Mesodermal cell (in vitro differentiated cells): ENCODE results near the gene PDXDC1.
"Not testable (repeated sequence)": the region's sequence is repeated elsewhere in the genome, so short reads cannot be mapped to it uniquely, and the experiment has no call there.

Experiments used
- H3K27ac ChIP-seq: 2 replicates; pipeline ENCODE4 v1.7.0; 2013; ENCODE audit warnings: mild to moderate bottlenecking, low read depth, low read length, moderate library complexity; ENCODE audit not compliant: severe bottlenecking
- H3K36me3 ChIP-seq: 2 replicates; pipeline ENCODE4 v1.7.1; 2013; ENCODE audit warnings: mild to moderate bottlenecking, low read length, moderate library complexity; ENCODE audit not compliant: control insufficient read depth, insufficient read depth
- H3K4me1 ChIP-seq: one replicate; pipeline ENCODE4 v1.7.1; 2013; ENCODE audit warnings: mild to moderate bottlenecking, low read length; ENCODE audit not compliant: insufficient read depth, control insufficient read depth, poor library complexity, severe bottlenecking
- H3K4me3 ChIP-seq: 2 replicates; pipeline ENCODE4 v1.7.0; 2013; ENCODE audit warnings: low read length, control low read depth, mild to moderate bottlenecking; ENCODE audit not compliant: insufficient read depth, poor library complexity, severe bottlenecking; ENCODE audit errors: extremely low read depth
- H3K9me3 ChIP-seq: 2 replicates; pipeline ENCODE4 v1.7.1; 2013; ENCODE audit warnings: mild to moderate bottlenecking, low read length, moderate library complexity; ENCODE audit not compliant: control insufficient read depth
- WGBS, 2 experiments: methylation state at CpG; one replicate each; pipeline ENCODE4 v1.1.5; 2013; ENCODE audit warnings: missing lambda C conversion rate in 2 of 2; ENCODE audit not compliant: insufficient coverage in 2 of 2; 5-methylcytosine and 5-hydroxymethylcytosine counted together

PDXDC1 gene

DNA sequence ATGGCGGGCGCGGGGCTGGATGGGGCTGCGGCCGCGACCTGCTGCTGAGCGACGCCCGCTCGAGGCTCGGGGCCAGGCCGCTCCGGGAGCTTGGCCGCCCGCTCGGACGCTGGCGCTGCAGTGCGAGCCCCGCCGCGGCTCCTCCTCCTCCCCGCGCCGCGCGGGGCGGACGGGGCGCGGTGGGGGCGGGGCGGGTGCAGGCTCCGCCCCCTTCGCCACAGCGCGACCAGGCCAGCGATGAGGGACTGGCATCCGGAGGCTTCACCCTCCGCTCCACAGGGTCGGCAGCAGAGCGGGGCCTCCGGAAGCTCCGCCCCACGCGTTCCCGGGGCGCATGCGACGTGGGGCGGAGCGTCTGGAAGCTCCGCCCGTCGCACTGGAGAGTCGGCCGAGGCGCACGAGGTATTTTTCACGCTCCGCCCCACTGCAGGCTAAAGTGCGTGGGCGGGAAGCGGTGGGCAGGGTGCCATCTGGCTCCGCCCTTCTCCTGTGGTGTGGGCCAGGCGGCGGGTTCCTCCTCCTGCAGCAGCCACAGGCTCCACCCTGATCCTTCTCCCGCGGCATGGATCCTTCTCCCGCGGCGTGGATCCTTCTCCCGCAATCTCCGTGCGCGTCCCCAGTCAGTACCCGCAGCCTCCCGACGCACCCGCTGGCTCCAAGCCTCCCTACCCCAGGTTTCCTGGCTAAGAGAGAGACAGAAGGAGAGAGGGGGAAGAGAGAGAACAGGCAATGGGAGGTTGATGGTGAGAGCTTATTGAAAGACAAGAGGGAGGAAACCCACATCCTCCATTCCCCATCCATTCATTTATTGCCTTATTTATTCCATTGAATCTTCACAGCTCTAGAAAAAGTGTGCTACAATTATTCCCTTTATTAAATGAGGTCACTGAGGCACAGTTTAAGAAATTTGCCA, 180.1 kb downstream of the PDXDC1 start:
- not testable (repeated sequence) for H3K4me1 ChIP-seq, H3K9me3 ChIP-seq, H3K36me3 ChIP-seq, H3K27ac ChIP-seq
- 0 to 1% methylated on average over 15 to 16 of the region's 80 CpGs for WGBS, 2 experiments
- peak overlapping the region; percentile 27 for H3K4me3 ChIP-seq

DNA sequence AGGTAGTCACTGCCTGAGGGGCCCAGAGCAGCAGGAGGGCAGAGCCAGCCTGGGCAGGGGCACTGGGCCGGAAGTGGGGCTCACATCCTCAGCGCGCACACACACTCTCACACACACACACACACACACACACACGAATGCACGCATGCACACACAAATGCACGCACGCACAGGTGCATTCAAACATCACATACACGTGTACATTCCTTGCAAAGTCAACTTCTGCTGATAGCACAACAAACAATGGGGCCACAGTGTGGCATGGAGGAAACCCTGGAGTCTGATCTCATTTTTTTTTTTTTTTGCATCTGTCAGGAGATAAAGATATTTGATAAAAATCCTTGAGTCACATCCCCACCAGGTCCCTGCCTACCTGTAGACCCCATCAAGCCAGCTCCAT, 182.8 kb downstream of the PDXDC1 start:
- H3K36me3 ChIP-seq, H3K27ac ChIP-seq, H3K4me1 ChIP-seq, H3K9me3 ChIP-seq, H3K4me3 ChIP-seq: not testable (repeated sequence)
- 80% methylated on average over 1 of the region's 8 CpGs; no CpG with 5 or more reads in 1 of the 2 experiments for WGBS, 2 experiments

DNA sequence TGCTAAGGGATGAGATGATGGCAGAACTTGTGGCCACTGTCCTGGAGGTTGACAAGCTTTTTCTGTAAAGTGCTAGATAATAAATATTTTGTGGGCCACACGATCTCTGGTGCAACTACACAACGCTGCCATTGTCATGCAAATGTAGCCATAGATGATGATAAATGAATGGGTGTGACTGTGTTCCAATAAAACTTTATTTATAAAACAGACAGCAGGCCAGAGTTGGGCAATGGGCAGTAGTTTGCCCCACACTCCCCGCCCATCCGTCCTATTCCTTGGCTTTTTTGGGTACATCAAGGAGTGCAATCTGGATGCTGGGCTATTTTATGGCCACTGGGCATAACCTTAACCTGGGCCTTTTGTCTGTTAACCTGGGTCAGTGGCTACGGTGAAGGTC, 184.8 kb downstream of the PDXDC1 start:
- not testable (repeated sequence) for H3K36me3 ChIP-seq, H3K27ac ChIP-seq, H3K9me3 ChIP-seq, H3K4me3 ChIP-seq, H3K4me1 ChIP-seq
- WGBS, 2 experiments: 100% methylated on average over 2 of the region's 5 CpGs; no CpG with 5 or more reads in 1 of the 2 experiments

DNA sequence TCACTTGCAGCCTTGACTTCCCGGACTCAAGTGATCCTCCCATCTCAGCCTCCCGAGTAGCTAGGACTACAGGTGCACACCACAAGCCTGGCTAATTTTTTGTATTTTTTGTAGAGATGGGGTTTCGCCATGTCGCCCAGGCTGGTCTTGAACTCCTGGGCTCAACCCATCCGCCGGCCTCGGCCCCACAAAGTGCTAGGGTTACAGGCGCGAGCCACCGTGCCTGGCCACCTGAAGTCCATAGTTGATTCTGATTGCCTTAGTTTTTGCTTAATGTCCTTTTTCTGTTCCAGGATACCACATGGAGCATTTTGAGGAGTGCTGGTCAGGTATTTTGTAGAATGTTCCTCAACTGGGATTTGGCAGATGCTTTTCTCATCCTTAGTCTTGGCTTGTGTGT, 185.7 kb downstream of the PDXDC1 start:
- WGBS, 2 experiments: no CpG with 5 or more reads among the region's 10 CpGs
- H3K9me3 ChIP-seq, H3K36me3 ChIP-seq, H3K4me3 ChIP-seq, H3K4me1 ChIP-seq, H3K27ac ChIP-seq: not testable (repeated sequence)

DNA sequence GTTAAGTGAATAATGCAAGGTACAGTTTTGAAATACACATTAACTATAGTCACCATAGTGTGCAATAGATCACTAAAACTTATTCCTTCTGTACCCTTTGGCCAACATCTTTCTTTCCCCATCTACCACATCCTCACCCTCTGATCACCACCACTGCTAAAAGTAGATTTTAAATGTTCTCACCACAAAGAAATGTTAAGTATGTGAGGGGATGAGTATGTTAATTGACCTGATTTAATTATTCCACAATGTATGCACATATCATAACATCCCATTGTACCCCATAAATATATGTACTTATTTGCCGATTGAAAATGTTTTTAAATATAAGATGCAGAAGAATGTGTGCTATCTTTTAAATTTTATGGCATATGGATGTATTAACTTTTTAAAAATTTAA, 188.2 kb downstream of the PDXDC1 start:
- not testable (repeated sequence) for H3K36me3 ChIP-seq, H3K4me3 ChIP-seq, H3K4me1 ChIP-seq, H3K9me3 ChIP-seq, H3K27ac ChIP-seq
- no CpG with 5 or more reads among the region's 1 CpG for WGBS, 2 experiments

DNA sequence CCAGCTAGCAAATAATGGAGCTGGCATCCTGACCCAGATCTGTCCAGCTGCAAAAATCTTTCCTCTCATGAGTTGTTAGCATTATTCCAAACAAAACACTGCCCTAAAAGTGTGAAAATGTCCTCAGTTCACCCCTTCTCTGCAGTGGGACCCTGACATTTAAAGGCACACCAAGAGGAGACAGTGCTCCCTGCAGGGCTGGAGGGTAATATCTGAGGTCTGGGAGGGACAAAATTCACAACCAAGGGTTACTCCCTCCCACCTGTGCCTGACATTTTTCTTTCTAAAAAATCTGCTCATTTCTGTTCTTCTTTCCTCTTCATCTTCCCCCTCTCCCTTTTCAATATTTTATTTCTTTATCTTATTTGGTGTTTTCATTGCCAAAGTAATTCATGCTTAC, 191.4 kb downstream of the PDXDC1 start:
- H3K4me3 ChIP-seq, H3K36me3 ChIP-seq, H3K4me1 ChIP-seq: not testable (repeated sequence)

DNA sequence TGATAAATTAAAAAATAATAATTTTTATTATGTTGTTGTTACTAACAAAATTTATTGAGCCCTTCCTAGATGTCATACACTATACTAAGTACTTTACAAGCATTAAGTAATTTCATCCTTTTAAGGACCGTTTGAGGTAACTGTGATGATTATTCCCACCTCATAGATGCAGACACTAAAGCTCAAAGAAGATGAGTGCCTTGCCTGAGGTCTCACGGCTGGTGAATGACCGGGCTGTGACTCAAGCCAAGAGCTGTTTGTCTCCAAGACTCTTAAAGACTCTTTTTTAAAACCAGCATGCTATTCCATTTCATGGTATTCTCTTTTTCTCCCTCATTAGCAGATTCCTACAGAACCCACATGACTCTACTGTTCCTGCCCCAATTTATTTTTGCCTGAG, 193.5 kb downstream of the PDXDC1 start:
- H3K4me1 ChIP-seq, H3K9me3 ChIP-seq, H3K4me3 ChIP-seq, H3K36me3 ChIP-seq, H3K27ac ChIP-seq: not testable (repeated sequence)
- WGBS, 2 experiments: 60 to 80% methylated on average over 2 of the region's 3 CpGs

More for the DNA sequence above, 191.4 kb downstream of the PDXDC1 start:
- not testable (repeated sequence) for H3K27ac ChIP-seq, H3K9me3 ChIP-seq

DNA sequence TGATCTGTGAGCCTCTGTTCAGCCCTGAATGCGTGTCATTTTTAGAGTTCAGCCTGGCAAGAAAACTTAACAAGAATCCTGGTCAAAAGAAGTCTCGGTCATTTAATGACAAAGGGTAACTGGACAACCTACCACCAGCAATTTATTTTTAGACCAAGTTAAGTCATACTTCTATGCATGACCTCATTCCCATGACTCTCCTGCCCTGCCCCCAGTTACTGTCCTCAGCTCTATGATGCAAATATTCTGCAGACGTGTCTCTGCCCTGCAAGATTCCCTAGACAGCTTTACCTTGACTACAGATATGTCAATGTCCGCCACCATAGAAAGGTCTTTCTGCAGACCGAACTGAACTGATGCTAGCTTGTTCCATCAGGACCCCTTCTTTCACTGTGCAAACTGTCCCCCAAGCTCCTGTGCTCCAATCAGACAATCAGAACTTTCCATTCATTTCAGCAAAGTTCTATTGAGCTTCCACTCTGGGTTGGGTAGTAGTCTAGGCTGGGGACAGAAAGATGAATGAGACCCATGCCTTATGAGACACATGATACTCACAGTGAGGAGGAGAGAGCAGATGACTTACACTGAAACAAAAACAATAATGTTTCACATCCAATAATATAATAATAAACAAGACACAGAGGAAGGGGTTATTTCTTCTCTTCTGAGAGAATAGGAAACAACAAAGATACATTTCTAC, 194.3 kb downstream of the PDXDC1 start:
- not testable (repeated sequence) for H3K27ac ChIP-seq, H3K36me3 ChIP-seq, H3K4me3 ChIP-seq, H3K4me1 ChIP-seq, H3K9me3 ChIP-seq
- 56 to 74% methylated on average over 1 to 2 of the region's 5 CpGs for WGBS, 2 experiments

DNA sequence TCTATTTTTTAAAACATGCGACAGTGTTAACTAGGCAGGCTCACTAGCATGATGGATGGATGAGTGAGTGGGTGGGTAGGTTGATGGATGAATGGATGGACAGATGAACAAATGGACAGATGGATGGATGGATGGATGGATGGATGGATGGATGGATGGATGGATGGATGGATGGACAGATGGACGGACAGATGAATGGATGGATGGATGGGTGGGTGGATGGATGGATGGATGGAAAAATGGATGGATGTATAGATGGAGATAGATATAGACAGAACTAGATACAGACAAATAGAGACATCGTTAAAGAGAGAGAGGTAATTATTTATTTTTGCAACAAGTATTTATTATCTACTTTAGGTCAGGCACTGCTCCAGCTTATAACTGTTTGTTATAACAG, 205.1 kb downstream of the PDXDC1 start:
- not testable (repeated sequence) for H3K27ac ChIP-seq, H3K4me3 ChIP-seq, H3K36me3 ChIP-seq, H3K9me3 ChIP-seq, H3K4me1 ChIP-seq
- WGBS, 2 experiments: 67 to 73% methylated on average over 1 of the region's 3 CpGs

DNA sequence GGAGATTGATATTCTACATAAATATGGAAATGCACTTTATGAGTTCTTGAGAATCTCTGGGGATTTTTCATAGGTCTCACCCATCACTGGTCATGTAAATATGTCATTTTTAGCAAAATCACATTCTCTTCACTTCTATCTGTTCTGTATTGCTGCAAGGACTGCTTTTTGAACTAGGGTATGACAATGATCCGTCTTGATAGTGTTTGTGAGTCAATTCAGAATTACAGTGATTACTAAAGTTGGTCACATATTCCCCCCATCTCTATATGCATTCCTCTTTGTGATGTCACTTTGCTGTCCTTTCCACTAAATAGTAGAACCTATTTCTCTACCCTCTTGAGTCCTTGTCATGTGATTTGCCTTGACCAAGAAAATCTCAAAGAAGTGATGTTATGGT, 206.1 kb downstream of the PDXDC1 start:
- WGBS, 2 experiments: no CpG with 5 or more reads among the region's 1 CpG
- H3K4me3 ChIP-seq, H3K27ac ChIP-seq, H3K36me3 ChIP-seq, H3K4me1 ChIP-seq, H3K9me3 ChIP-seq: not testable (repeated sequence)

DNA sequence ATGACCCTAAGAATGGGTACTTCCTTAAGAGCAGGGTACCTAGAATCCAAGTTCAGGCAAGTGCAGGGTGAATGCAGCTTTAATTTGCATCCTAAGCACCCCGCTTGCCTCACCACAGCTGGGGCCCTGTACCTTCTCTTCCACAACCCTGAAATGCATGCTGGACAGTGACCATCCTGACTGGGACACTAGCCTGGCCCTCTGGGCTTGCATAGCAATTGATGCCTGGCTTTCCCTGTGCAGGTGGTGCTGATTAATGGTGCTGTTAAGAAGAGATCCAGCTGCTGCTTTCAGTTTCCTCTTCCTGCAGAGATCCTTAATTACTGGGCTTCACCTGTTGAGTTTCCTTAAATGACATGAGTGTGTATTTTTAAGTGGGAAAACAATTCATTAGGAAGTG, 209.2 kb downstream of the PDXDC1 start:
- H3K4me3 ChIP-seq, H3K9me3 ChIP-seq, H3K27ac ChIP-seq, H3K4me1 ChIP-seq, H3K36me3 ChIP-seq: not testable (repeated sequence)
- WGBS, 2 experiments: no CpG with 5 or more reads among the region's 1 CpG
